ENCODE results near the gene CD36.

Gene CD36

DNA sequence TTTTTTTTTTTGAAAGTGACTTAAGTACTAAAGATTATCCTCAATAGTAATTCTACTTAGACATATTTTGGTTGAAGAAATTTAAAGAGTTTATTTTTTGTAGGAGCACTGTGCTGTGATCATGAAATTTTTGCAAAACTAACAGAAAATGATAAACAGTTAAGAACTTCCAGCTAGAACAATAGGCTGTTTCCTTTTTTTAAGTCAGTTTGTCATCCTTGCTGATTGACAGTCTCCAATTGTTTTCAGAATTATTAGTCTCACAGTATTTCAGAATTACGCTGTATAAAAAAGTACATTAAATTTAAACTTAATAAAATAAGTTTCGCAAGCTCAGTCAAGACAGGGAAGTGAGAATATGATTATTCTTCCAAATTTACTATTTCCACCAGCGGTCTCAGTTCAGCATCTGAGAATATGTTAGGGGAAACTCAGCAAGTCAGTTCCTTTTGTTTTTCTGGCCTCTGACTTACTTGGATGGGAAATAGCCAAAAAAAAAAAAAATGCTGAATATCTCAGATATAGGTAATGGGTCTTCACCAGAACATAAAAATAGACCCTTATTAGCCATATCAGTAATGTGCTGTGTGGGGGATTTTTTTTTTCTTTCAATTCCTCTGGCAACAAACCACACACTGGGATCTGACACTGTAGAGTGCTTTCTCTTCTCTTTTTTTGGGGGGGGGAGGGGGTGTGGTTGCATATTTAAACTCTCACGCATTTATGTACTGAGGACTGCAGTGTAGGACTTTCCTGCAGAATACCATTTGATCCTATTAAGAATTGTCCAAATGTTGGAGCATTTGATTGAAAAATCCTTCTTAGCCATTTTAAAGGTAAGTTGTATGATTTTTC is at the start of gene CD36:
TSS of gene CD36 (plus strand) at position 732 of the 855 bp plus-strand sequence. CDS start 8,099 bp downstream, outside the sequence.
- DNase-seq (ENCODE audit: low read depth in 3 of 3, low spot score in 1 of 3): no peak

DNA sequence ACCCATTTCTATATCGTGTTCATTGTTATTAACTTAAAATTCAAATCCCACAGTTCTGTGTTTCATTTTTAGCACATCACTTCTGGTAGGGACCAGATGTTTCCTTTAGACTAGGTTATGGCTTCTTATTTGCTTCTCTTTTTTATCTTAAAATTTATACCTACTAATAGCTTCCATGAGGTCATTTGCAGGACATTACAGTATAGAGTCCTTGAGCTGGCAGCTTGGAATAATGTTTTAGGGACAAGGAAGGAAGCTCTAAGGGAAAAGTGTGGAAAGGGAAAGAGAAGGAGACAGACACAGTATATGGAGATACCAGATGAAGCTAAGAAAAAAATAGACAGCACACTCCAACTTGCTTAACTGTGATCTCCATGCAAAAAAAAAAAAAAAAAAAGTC is 48.8 kb upstream of the CD36 start:
- DNase-seq (ENCODE audit: low read depth in 3 of 3, low spot score in 1 of 3): no peak

DNA sequence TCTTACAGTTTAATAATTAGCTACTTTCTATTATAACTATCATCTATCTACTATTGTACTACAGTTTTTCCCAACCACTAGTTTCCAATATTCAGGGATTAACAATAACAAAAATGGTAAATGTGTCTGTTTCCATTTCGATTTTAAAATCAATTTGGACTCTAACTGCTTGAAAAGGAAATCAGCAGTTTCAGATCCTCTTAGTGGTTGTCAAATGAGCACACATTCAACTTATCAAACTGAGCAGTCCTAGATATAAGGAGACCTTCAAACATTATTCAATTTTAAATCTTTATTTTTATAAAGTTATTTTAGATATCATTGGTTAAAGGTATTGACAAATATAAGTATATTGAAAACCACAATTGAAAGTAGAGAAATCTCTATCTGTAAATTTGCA is 46.8 kb upstream of the CD36 start:
- DNase-seq (ENCODE audit: low read depth in 3 of 3, low spot score in 1 of 3): no peak

DNA sequence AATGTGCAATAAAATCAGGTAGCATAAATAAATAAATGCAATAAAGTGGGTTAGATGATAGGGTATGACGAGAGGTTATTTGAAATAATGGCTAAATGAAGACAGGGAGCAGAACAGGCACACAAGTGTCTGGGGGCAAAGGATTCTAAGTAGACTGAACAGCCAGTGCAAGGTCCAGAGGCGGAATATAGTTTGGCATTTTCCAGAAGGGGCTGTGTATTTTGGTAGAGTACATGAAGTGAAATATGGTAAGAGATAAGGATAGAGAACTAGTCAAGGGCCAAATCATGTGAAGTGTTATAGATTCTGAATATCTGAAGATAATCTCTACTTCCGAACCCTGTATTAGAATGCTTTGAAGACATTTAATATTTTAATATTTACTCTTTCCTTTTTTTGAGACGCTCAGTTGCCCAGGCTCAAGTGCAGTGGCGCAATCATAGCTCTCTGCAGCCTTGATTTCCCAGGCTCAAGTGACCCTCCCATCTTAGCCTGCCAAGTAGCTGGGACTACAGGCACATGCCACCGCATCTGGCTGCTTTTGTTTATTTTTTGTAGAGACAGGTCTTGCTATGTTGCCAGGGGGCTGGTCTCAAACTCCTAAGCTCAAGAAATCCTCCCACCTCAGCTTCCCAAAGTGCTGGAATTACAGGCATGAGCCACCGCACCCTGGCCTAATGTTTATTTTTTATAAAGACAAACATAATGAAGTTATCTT is 44.4 kb upstream of the CD36 start:
- DNase-seq (ENCODE audit: low read depth in 3 of 3, low spot score in 1 of 3): no peak

GRCh38 chr7:80596933-80597517 is 41.4 kb upstream of the CD36 start:
- DNase-seq (ENCODE audit: low read depth in 3 of 3, low spot score in 1 of 3): no peak

DNA sequence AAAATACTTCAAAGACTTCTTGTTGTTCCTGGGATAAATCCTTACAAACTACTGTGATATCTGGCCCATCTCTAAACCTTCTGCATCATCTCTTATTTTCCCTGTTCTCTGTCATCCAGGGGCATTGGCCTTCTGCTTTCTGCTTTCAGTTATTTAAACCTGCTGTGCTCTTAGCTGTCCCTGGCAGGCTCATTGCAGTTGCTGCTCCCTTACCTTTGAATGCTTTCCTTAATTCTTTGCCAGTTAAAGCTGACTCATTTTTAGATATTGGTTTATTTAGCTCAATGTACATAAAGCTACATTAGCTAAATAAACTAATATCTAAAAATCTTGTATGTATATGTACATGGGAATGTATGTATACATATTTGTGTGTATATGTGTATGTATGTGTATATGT is 40.6 kb upstream of the CD36 start:
- no peak for DNase-seq (ENCODE audit: low read depth in 3 of 3, low spot score in 1 of 3)

GRCh38 chr7:80600046-80600445 is 38.4 kb upstream of the CD36 start:
- DNase-seq (ENCODE audit: low read depth in 3 of 3, low spot score in 1 of 3): no peak

DNA sequence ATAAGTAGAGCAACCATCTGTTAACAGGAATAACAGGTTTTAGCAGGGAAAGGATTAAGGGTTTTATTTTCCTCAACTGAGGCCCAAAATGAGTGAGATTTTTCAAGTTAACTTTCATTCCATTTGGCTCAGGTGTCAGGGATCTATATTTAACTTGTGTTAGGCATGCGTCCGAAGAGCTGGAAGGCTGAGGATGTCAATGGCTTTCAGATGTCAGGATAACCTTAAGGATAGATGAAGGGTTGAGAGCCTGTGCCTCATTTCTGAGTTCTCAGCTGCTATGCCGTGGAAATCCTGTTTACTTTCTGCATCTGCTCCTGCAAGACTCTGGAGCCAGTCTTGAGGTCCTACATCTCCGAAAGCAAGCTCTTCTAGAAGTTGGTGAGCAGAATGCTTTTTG is 36.4 kb upstream of the CD36 start:
- no peak for DNase-seq (ENCODE audit: low read depth in 3 of 3, low spot score in 1 of 3)

DNA sequence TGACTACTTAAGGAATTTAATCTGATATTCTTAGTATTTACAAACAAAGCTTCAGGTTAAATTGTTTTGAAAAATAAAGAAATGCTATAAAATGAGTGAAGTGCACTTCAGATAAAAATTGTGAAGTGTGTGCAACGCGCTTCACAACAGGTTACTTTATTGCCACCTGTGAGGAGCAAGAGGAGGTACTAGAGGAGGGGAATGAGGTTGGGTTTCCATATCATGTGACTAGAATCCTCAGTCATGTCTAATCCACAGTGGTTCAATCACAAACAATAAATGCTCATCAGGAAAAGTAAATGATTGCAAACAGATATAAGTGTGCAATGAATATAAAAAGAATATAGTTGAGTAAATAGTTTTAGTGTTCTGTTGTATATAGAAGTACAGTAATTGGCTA is 34.5 kb upstream of the CD36 start:
- DNase-seq (ENCODE audit: low read depth in 3 of 3, low spot score in 1 of 3): no peak

DNA sequence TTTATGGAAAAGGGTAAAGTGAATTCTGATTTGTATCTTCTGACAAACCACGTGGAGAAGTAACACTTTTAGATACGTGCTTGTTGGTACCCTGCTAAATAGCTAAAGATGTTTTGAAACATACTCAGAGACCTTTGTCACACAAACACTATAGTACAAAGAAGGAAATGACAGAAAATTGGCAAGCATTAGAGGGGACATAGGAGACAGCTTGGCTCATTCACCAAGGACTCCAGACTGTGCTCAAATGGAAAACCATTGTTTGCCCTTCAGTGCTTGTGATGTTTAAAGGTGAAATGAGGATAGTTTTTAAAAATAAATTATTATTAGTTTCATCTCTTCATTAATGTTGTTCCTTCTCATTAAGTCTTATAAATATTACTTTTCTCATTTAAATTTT is 34.0 kb upstream of the CD36 start:
- no peak for DNase-seq (ENCODE audit: low read depth in 3 of 3, low spot score in 1 of 3)

- no peak for DNase-seq (ENCODE audit: low read depth in 3 of 3, low spot score in 1 of 3)
These were observed 31.3 kb upstream of the CD36 start for GRCh38 chr7:80607136-80607535.

DNA sequence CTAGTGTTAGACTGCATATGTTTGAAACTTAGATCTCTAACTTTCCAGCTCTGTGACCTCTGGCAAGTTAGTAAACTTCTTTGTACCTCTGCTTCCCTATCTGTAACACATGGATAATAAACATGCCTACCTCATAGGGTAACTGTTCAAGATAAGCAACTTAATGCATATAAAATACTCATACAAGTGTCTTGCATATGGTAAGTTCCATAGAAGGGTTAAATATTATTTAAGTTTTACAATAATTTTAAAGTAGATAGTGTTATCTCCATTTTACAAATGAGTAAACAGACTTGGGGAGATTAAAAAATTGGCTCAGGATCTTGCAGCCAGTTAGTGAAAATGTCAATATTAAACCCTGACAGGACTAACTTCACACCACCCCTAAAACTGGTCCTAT is 30.1 kb upstream of the CD36 start:
- DNase-seq (ENCODE audit: low read depth in 3 of 3, low spot score in 1 of 3): no peak

DNA sequence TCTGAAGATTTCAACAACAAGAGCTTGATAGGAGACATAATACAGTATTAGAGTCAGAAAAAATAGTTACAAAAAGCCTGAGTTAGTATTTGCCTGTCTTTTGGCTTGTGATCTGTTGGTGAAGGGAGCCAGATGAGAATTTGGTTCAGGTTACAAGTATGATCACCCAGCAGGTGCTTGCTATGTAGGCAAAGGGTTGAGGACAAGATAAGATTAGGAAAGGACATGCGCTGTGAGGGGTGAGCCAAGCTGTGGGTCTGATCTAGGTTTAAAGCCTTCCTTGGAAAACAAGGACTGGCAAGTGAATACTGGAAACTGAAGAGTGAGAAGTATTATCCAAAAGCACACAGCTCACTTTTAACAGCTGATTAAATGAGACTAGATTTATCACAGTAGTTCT is 28.7 kb upstream of the CD36 start:
- DNase-seq (ENCODE audit: low read depth in 3 of 3, low spot score in 1 of 3): no peak

DNA sequence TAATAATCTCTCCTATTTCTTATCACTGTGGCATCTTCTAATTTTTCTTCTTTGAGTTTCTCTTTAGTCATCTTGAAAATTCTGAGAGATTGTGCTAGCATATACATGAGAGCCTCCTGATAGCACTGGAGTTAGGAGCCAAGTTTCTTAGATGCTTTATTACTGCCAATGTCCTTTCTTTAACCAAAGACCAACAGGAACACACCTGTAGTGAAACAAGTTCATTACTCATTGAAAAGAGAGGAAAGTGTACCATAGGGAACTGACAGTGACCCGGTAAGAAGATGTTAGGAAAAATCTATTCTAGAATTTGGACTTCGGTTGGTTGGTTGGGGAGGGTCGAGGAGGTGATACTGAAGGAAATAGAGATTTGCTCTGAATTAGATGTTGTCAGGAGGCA is 27.1 kb upstream of the CD36 start:
- DNase-seq (ENCODE audit: low read depth in 3 of 3, low spot score in 1 of 3): no peak

- no peak for DNase-seq (ENCODE audit: low read depth in 3 of 3, low spot score in 1 of 3)
These were observed 26.7 kb upstream of the CD36 start for GRCh38 chr7:80611779-80612178.

DNA sequence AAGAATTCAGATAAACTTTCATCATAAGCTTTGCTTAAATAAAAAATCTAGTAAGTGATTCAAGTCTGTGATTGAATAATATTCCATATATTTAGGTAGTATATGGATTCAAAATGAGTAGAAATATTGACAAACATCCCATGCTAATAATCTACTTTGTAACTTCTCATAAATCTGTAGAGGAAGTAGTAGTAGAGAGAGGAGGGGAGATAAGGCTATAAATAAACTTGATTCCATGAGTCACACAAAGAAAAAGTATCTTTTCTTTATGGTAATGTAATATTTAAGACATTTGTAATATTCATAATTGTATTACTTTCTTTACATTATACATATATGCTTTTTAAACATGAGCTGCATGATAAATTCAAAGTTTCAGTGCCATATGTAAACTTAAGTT is 25.6 kb upstream of the CD36 start:
- no peak for DNase-seq (ENCODE audit: low read depth in 3 of 3, low spot score in 1 of 3)

DNA sequence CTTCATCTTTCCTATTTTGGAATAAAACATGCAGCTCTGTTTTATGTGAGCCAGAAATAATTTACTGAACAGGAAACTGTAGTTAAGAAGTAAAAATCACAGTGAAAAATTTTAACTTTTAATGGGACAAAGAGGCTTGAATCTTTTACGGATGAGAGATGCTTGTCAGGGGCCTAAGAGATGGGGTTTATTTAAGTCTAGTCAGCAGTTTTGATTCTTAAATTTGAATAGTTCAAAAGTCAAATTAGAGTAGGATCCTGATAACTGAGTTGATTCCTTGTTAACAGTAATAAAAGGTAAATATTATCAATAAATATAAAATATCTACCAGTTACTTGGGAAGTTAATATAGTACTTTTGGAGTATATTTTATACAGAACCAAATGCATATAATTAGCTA is 24.9 kb upstream of the CD36 start:
- no peak for DNase-seq (ENCODE audit: low read depth in 3 of 3, low spot score in 1 of 3)

DNA sequence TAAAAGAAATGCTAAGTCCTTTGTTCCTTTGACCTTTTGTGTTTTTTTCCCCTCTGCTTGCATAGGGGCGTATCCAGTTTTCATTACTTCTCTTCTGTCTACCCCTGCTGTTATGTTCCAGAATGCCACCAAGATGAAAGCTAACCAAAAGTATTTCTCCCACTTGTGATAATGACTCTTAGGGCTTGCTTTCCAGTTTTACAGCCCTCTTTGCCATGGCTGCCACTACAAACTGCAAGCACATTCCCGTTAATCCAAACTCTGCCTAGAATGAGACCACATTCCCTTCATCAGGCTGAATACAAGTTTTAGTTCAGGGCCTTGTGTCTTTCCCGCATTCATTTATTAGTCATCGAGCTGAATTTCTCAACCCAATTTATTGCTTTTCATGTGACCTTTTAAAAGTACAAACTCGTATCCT is 23.6 kb upstream of the CD36 start:
- DNase-seq (ENCODE audit: low read depth in 3 of 3, low spot score in 1 of 3): no peak

- no peak for DNase-seq (ENCODE audit: low read depth in 3 of 3, low spot score in 1 of 3)
These were observed 20.3 kb upstream of the CD36 start for GRCh38 chr7:80618096-80618495.

- no peak for DNase-seq (ENCODE audit: low read depth in 3 of 3, low spot score in 1 of 3)
These were observed 18.7 kb upstream of the CD36 start for GRCh38 chr7:80619741-80620140.

DNA sequence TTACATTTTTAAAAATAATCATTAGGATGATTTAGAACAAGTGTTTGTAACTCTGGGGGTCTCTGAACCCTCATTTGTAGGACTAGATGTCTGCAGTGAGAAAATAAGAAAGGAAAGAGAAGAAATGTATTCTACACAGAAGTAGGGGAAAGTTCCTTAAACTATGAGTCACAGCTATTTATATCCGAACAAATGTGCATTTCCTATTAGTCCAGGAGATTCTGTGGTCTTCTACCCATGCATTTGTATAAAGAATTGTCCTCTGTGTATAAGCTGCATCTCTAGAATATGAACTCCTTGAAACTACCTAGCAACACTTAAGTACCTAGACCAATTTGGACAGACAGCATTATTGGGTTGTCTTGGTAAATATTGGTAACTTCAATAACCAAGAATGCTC is 15.9 kb upstream of the CD36 start:
- no peak for DNase-seq (ENCODE audit: low read depth in 3 of 3, low spot score in 1 of 3)

- no peak for DNase-seq (ENCODE audit: low read depth in 3 of 3, low spot score in 1 of 3)
These were observed 14.8 kb upstream of the CD36 start for GRCh38 chr7:80623503-80624252.

Measured in stimulated activated CD4-positive, alpha-beta T cell treated with anti-CD3 and anti-CD28 coated beads, TNF-alpha, amount 100 ng/mL, for 1 hour (primary cell).